ENCODE measurements around the gene EXOSC5. TPM values are rescaled to one million over a fixed set of nuclear protein-coding genes. Genes with fewer than 3 reads are reported as not detected.
A peak's percentile ranks its signal among the peaks of the same experiment; 100 is the strongest.

The EXOSC5 gene
- total and polyA plus RNA-seq, 10 of the 15 experiments (the other 5 are each of a cell fraction or from before 2014, with no cell fraction given): 15.8 to 123 (median 52.7) TPM

GRCh38 chr19:41363371-41363752 is 33.8 kb downstream of the EXOSC5 start (continued):
- TF ChIP-seq ELK1 (IDR thresholded peaks at IDR 0.05; ENCODE audit: low read depth, low read length) (no peak), SKIL (IDR thresholded peaks at IDR 0.05; ENCODE audit: low read depth, poor library complexity, severe bottlenecking) (peak; percentile 34), E4F1 (IDR thresholded peaks at IDR 0.05; ENCODE audit: borderline replicate concordance, partially characterized antibody) (no peak), ZNF274 (IDR thresholded peaks at IDR 0.05; ENCODE audit: insufficient read depth, insufficient read length) (no peak), HSF1 (IDR thresholded peaks at IDR 0.05; ENCODE audit: low read depth, low read length) (no peak), BHLHE40 (IDR thresholded peaks at IDR 0.05; ENCODE audit: borderline replicate concordance in 1 of 2, low read depth in 2 of 2, low read length in 1 of 2) (peak; percentile 20 to 82; a peak in 3 of 4 replicates), HCFC1 (IDR thresholded peaks at IDR 0.05; ENCODE audit: low read length) (no peak), RFX5 (IDR thresholded peaks at IDR 0.05; ENCODE audit: low read depth, low read length) (no peak), EED (IDR thresholded peaks at IDR 0.05; ENCODE audit: low read depth) (no peak), NR2F1 (conservative IDR thresholded peaks at IDR 0.05) (peak; percentile 70), BRCA1 (IDR thresholded peaks at IDR 0.05; ENCODE audit: low read depth, low read length) (no peak), IRF5 (IDR thresholded peaks at IDR 0.05; ENCODE audit: borderline replicate concordance) (no peak), PAX8 (IDR thresholded peaks at IDR 0.05) (no peak), BACH1 (IDR thresholded peaks at IDR 0.05; ENCODE audit: borderline replicate concordance) (no peak), DPF2 (IDR thresholded peaks at IDR 0.05) (no peak), RB1 (IDR thresholded peaks at IDR 0.05; ENCODE audit: borderline replicate concordance) (no peak), ASH2L (IDR thresholded peaks at IDR 0.05; ENCODE audit: borderline replicate concordance, low read depth) (no peak), ZNF592 (IDR thresholded peaks at IDR 0.05) (peak; percentile 58; the same call in 1 of the 2 replicates), SREBF2 (IDR thresholded peaks at IDR 0.05; ENCODE audit: low read length) (no peak)

Measured in GM12878 (cell line).